KOPT-K1 (cell line): ENCODE data around the gene ASPA.
"Not testable (repeated sequence)": the region's sequence is repeated elsewhere in the genome, so short reads cannot be mapped to it uniquely, and the experiment has no call there.

ENCODE experiments used
- H3K27ac ChIP-seq: fragments of 200-600 bp; sonication (generic); 2 replicates; pipeline ENCODE4 v1.5.1; 2016; ENCODE audit warnings: antibody characterized with exemption, mild to moderate bottlenecking, low read depth, low read length; ENCODE audit not compliant: poor library complexity, severe bottlenecking
- H3K36me3 ChIP-seq: fragments of 200-600 bp; sonication (generic); 2 replicates; pipeline ENCODE4 v1.5.1; 2017; ENCODE audit warnings: antibody characterized with exemption, mild to moderate bottlenecking, low read length, moderate library complexity; ENCODE audit not compliant: insufficient read depth
- H3K9me3 ChIP-seq: fragments of 200-600 bp; sonication (generic); 2 replicates; pipeline ENCODE4 v1.5.1; 2017; ENCODE audit warnings: antibody characterized with exemption, low read length, mild to moderate bottlenecking; ENCODE audit not compliant: insufficient read depth, poor library complexity, severe bottlenecking

Gene ASPA

DNA sequence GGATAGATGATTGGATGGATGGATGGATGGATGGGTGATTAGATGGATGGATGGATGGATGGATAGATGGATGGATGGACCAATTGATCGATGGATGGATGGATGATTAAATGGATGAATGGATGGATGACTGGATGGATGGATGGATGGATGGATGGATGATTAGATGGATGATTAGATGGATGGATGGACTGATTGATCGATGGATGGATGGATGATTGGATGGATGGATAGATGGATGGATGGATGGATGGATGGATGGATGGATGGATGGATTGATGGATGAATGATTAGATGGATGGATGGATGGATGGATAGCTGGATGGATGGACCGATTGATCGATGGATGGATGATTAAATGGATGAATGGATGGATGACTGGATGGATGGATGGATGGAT is 43.7 kb downstream of the ASPA start:
- H3K27ac ChIP-seq, H3K9me3 ChIP-seq, H3K36me3 ChIP-seq: not testable (repeated sequence)

DNA sequence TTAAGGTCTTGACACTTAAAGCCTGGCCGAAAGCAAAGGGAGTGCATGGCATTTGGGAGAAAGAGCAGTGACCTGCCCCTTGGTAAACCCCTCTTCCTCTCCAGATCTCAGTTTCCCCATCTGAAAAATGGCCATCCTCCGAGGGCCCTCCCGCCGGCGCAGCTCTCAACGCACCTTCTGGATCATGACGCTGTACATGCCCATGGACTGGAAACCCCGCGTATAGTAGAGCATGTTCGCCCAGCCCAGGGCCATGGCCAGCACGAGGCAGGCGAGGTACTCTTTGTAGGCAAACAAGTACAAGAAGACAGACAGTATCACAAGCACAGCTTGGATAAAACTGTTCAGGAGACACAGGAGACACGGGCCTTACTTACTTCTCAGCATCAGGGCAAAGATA is 48.2 kb downstream of the ASPA start:
- Histone ChIP-seq H3K36me3 (no peaks in the 10 kb centered on the region), H3K27ac (no peak overlapping the region), H3K9me3 (no peaks in the 10 kb centered on the region)

DNA sequence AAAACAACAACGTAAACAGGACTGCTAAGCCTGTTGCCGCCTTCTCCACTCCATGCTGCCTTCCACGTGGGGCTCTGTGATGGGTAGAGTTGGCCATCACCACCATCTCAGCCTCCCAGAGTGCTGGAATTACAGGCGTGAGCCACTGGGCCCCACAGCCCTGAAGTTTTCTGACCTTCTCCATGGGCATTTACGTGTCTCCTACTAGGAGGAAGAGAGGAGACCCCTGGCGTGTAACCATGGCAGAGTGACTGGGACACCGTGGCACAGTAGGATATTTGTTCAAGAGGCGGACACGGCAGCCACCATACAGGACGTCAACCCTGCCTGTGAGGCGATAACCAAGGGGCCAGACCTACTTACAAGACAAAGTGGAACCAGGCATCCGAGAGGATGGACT is 50.7 kb downstream of the ASPA start:
- Histone ChIP-seq H3K27ac (no peak overlapping the region), H3K9me3 (no peaks in the 10 kb centered on the region), H3K36me3 (no peaks in the 10 kb centered on the region)

- Histone ChIP-seq H3K27ac (no peak overlapping the region), H3K36me3 (no peaks in the 10 kb centered on the region), H3K9me3 (no peaks in the 10 kb centered on the region)
Observed at GRCh38 chr17:3526971-3527370, 51.2 kb downstream of the ASPA start.

- Histone ChIP-seq H3K9me3 (no peaks in the 10 kb centered on the region), H3K27ac (no peak overlapping the region), H3K36me3 (no peaks in the 10 kb centered on the region)
Observed at GRCh38 chr17:3527468-3527867, 51.7 kb downstream of the ASPA start.

GRCh38 chr17:3527896-3528295 is 52.1 kb downstream of the ASPA start:
- H3K36me3 ChIP-seq: no peaks in the 10 kb centered on the region
- H3K27ac ChIP-seq: no peak overlapping the region
- H3K9me3 ChIP-seq: no peaks in the 10 kb centered on the region

DNA sequence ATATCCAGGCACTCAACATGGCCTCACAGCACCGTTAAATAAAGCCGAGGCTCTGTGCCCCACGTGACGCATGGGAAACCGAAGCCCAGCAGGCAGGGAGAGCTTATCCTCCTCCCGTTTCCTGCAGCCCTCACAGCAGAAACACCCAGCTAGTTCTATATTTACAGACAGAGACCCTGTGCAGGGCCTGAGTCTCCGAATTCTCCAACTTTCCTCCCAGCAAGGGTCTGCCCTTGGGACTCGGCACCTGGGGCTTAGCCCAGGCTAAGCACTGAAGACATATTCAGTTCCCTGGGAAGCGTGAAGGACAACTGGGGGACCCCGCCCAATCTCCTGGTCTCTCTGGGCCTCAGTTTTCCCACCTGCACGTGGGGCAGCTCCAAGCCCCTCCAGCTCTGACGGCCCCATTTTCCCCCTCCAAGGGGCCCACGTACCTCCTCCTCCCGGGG is 52.6 kb downstream of the ASPA start:
- Histone ChIP-seq H3K9me3 (no peaks in the 10 kb centered on the region), H3K36me3 (no peaks in the 10 kb centered on the region), H3K27ac (no peak overlapping the region)

DNA sequence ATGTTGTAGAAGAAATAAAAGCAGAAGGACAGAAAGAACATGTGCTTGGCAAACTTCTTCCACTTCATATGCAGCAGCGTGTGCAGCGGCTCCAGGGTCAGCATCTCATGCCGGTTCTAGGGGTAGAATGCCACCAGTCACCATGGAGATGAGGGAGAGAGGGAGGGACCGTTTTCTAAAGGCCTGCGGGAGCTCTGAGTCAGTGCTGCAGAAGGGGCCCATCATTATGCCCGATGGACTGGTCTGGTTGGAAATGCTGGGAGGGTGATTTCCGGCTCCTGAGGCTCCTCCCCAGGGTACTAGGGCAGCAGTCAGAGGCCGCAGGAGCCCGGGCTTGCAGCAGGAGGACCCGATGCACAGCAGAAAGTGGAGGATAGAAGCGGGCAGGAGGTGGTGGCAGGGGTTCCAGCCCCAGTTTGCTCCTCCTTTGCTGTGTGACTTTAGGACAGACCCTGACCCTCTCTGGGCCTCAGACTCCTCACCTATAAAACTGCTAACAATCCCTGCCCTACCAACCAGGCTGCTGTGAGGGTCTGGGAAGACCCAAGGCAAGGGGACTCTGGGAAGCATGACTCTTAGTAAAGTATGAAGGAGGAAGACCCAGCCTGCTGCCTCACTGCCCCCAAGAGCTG is 53.2 kb downstream of the ASPA start:
- Histone ChIP-seq H3K9me3 (no peaks in the 10 kb centered on the region), H3K36me3 (no peaks in the 10 kb centered on the region), H3K27ac (no peak overlapping the region)

GRCh38 chr17:3529817-3530741 is 54.3 kb downstream of the ASPA start:
- H3K36me3 ChIP-seq: no peaks in the 10 kb centered on the region
- H3K27ac ChIP-seq: no peak overlapping the region
- no peaks in the 10 kb centered on the region for H3K9me3 ChIP-seq

- Histone ChIP-seq H3K36me3 (no peaks in the 10 kb centered on the region), H3K27ac (no peak overlapping the region), H3K9me3 (no peaks in the 10 kb centered on the region)
Observed at GRCh38 chr17:3531266-3532101, 55.7 kb downstream of the ASPA start.

GRCh38 chr17:3532106-3532858 is 56.5 kb downstream of the ASPA start:
- Histone ChIP-seq H3K27ac (no peak overlapping the region), H3K9me3 (no peaks in the 10 kb centered on the region), H3K36me3 (no peaks in the 10 kb centered on the region)

- Histone ChIP-seq H3K9me3 (no peaks in the 10 kb centered on the region), H3K36me3 (no peaks in the 10 kb centered on the region), H3K27ac (no peak overlapping the region)
Observed at GRCh38 chr17:3532859-3533142, 57.0 kb downstream of the ASPA start.

DNA sequence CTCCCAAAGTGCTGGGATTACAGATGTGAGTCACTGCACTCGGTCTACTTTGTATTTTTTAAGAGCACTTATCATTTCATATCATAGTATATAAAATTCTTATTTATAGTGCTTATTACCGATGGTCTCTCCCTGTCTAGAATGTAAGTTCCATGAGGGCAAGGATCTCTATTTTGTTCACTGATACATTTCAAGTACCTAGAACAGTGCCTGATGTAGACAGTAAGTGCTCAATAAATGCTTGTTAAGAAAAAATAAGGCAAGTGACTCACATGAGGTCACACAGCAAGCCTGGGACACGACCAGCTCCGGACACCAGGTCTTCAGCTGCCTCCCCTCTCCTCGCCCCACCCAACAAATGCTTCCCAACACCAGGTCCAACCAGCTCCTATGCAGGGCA is 58.0 kb downstream of the ASPA start:
- no peak overlapping the region for H3K27ac ChIP-seq
- no peaks in the 10 kb centered on the region for H3K9me3 ChIP-seq
- no peaks in the 10 kb centered on the region for H3K36me3 ChIP-seq

- H3K27ac ChIP-seq: no peak overlapping the region
- no peaks in the 10 kb centered on the region for H3K9me3 ChIP-seq
Observed at GRCh38 chr17:3534881-3535252, 59.1 kb downstream of the ASPA start.

More at GRCh38 chr17:3534881-3535252, 59.1 kb downstream of the ASPA start:
- H3K36me3 ChIP-seq: no peaks in the 10 kb centered on the region
